NCI-H2029 treated with DMSO at 0.1 percent for 48 hours (cell line): ENCODE measurements around the gene DHCR7.
"Not testable (repeated sequence)": the region's sequence is repeated elsewhere in the genome, so short reads cannot be mapped to it uniquely, and the experiment has no call there.

Source experiments
- DNase-seq: peaks from one replicate; lab custom pipeline; 2025; lab: John Stamatoyannopoulos, UW

Gene DHCR7

DNA sequence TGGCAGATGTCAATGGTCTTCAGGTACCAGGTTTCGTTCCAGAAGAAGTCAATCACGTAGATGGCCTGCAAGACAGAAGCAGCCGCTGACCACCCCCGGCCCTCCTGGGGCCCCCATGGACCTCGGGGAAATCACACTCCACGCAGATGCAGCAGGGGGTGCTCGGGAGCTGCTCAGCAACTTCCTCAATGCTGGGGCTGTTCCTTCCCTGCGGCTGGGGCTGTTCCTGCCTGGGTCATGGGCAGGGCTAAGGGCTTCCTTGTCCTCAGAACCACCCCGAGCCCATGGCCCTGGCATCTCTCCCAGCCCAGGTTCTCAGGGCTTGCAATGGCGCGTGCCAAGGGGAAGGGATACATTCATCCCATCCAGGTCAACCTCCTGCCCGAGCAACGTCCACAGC, 10.3 kb downstream of the DHCR7 start:
- no peak for DNase-seq

DNA sequence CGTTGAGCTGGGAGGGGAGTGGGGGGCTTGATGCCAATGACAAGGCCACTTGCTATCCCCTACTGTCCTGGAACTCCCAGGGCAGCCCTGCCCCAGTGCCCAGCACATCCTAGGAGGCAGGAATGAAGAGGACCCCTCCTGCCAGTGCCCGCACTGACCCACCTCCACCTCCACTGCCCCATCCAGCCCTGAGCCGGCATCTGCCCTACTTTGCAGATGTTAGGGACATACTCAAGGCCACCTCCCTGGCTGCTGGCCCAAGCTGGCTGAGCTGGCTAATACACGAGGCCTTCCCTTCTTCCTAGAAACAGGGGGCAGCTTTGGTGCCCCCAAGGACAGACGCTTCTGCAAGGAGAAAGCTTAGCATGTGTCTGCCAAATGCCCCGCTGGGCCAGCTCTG, 10.8 kb downstream of the DHCR7 start:
- DNase-seq, result no peak

DNA sequence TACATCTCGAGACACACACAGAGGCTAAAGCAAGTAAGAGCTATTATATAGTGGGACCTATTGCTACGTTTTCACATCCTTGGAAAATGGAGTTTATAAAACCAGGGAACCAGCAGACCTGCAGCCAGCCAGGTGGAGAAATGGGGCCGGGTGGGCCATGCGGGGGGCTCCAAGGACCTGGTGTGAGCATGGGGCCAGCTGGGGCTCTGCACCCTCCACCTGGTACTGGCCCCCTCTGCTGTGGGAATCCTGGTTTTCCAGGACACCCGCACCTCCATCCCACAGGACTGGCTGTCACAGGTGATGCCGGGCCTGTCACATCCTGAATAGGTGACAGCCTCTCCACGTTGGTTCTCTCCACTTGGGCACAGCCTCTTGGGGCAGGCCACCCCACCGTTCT, 11.3 kb downstream of the DHCR7 start:
- DNase-seq, result no peak

DNA sequence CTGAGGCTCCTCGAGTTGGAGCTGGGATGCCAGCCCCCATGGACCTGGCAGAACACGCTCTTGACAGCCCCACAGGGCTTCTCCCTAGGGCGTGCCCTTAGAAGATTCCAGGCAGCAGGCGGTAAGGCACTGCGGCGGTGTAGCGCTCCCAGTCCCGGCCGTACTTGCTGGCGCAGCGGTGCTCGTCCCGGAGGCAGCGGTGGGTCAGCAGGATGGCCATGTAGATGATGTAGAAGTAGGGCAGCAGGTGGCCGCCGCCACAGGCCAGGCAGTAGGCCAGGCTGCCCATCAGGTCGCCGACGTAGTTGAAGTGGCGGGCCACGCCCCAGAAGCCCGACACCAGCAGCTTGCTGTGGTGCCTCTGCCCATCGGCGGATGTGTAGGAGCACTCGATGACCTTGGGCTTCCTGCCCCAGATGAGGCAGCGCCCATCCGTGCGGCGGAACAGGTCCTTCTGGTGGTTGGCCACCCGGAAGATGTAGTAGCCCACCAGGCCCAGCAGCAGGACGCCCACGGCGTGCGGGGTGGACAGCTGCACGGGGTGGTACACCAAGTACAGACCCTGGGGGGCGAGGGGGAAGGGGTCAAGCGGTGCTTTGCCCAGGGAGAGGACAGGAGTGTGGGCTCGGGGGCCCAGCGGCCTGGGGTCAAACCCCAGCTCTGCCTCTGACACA, 12.8 kb downstream of the DHCR7 start:
- no peak for DNase-seq

DNA sequence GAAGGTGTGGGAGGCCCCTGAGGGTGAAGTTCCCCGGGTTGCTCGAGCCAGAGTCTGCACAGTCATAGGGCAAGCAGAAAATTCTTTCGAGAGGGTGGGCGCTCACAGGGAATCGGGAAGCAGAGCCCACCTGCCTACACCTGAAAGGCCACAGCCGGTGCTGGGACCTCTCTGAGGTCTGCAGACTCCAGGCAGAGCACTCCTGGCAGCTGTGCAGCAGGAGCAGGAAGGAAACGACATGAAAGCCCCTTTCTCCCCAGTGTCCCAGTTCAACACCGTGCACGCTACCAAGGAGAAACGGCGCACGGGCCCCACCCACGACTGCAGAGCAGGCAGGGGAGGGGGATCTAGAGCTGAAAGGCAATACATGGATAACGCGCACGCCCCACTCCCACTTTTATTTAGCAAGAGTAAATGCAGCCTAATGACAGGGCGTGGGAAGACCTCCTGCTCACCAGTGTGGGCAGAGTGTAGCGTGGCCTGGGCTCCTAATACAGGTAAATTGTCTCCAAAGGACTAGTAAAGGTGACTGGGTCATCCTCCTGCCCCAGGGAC, 13.5 kb downstream of the DHCR7 start:
- no peak for DNase-seq

DNA sequence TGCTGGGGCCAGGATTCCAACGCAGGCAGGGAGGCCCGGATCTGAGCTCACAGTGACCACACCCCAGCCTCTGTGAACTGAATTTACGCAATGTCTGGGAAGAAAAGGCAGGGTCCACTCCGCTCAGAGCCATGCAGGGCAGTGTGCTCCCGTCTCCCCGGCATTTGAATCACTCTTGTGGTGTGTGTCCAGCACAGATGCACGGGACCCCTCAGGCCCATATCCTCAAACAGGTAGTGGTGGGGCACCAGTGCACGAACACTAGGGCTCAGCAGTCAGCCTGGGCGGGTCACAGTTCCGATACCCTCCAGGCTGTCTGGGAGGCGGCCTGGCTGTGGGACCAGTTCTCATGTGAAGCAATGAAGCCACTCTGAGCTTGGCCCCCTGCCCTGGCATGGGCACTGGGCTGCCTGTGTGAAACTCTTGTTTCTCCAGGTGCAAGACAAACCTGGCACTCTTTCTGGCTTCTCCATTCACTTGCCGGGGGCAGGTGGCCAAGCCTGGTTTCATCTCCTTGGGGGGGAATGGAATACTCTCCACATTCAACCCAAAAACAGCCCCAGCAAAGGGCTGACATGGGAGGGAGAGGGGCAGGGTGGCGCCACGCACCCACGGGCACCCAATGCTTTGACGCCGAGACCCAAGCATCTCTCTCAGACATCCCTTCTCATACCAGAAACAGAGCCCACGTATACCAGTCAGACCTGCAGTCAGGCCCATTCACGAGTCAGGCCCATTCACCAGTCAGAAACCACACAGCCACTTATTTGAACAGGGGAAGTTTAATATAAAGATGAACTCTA, 14.3 kb downstream of the DHCR7 start:
- no peak for DNase-seq

DNA sequence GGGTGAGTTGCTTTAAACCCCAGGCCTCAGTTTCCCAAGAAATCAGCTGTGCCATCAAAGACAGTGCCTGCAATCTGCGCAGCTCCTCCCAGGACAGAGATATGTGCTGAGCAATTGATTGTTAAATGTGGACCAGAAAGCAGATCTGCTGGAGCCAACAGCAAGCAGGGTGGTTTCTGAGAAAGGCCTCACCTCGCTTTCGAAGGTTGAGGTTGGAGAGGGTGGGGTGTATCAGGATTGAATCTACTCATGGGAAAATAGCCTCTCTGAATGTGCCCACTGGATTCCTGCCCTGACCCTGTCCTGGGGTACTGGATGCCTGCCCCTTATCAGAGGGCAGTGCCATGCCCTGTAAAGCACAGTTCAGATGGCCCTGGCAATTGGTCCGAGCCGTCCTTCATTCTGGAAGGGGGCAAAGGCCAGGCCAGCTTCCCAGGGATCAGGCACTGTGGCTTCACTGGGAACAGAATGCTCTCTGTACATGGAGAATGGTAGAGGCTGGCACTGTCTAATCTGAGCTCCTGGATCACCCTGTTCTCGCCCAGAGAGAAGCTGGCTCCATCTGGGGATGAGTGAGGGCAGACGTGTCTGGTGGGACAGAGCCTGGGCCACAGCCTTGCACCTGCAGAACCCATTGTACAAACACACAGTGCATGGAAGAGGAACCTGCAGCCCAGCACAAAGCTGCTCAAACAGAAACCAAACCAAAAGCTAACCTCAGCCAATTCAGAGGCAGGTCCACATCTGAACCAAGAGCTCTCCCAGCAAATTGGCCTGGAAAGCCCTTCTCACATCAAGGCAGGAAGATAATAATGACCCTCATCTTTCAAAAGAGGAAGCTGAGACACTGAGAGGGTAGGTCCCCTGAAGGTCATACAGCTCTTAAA, 15.2 kb downstream of the DHCR7 start:
- DNase-seq, result no peak

DNA sequence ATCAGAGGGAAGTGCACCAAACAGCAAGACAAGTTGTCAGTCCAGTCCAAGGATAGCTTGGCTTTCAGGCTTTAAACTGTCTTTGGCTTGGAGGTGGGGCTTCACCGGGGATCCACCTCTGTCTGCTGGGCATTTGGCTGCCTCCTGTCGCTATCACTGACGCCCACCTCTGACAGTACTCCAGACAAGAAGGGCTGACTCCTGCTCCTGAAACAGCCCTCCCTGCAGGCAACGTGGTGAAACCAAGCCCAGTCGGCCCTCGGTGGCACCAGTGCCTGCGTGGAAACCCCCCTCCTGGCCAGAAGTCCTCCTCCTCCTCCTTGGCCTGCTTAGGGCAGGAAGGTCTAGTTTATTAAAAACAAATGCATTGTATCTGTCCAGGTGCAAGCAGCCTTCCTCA, 16.9 kb downstream of the DHCR7 start:
- no peak for DNase-seq

DNA sequence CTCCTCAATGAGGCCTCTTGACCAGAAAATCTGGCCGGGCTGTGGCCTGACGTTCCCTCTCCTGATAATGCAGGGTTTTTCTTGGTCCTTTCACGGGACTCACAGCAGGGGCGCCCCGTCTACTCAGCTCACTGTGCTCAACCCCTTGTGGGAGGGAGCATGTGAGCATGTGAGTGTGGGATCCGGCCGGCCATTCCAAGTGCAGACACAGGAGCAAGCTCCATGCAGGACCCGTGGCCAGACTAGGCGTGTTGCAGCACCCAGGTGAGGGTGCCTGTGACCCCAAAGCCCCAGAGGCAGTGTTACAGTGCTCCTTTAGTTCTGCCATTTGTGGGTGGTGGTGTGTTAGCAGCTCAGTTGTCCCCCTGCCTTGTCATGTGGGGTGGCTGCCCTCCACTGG, 18.0 kb downstream of the DHCR7 start:
- DNase-seq, result no peak

DNA sequence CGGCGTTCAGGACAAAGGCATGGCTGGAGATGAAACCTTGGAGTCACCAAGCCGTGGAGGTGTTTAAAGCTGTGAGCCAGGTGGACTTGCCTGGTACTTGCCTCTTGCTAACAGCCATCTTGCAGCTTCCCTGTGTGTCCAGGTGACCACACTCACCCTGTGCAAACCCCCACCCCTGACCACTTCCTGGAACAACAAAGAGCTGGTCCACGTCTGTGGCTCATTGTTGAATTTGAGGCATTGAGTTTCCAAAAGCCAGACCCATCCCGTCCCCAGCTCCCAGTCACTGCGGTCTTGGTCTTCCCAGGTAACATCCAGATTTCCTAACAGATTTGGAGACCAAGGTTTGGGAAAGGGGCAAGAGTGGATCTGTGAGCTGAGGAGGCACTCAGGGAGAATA, 18.5 kb downstream of the DHCR7 start:
- no peak for DNase-seq

DNA sequence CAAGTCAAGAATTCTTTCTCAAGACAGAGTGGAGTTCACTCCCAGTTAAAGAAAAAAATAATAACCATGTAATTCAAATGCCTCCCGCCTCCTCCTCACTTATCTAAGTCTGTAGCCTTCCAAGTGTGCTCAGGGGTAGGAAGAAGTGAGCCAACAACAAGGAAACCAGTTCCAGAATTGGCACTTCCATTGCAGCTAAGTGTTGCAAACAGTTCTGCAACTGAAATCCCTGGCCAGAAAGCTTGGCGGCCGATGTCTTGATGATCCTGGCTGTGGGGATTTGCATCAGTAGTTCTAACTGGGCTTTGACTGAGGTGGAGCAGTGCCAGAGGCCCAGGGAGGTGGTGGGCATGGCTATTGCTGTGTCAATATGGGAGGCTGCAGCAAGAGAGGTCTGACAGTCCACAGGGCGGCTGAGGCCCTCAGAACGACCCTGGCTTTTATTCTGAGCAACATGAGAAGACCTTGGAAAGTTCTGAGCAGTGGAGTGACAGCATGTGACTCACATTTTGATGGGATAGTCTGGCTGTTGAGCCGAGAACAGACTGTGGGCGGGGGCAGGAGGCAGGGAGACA, 19.2 kb downstream of the DHCR7 start:
- DNase-seq, result no peak

DNA sequence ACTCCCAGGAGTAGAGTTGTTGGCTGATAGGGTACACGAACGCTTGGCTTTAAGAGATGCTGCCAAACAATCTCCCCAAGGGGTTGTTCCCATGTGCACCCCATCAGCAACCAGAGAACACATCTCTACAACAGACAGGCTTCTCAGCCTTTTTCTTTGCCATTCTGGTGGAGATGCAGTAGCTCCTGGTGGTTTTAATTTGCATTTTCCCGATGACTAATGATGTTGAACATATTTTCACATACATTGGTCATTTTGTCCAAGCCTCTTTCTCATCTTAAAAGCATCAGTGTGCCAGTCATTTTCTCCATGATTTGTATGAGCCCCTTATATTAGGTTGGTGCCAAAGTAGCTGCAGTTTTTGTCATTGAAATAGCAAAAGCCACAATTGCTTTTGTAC, 21.8 kb downstream of the DHCR7 start:
- DNase-seq, result no peak

DNA sequence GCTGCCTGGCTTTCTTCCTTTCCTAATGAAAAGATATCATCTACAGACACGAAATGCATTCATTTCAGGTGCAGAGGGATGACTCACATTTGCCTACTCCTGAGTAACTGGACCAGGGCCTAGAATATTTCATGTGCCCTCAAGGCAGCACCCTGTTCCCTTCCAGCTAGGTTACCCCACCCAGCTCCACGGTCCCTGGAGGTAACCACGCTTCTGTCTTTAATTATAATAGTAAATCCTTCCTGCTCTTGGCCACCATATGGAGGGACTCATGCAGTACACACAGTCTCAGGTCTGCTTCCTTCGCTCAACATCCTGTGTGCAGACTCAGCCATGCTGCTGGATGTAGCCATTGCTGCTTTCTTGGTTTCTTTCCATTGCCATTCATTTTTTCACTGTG, 22.3 kb downstream of the DHCR7 start:
- DNase-seq, result no peak

DNA sequence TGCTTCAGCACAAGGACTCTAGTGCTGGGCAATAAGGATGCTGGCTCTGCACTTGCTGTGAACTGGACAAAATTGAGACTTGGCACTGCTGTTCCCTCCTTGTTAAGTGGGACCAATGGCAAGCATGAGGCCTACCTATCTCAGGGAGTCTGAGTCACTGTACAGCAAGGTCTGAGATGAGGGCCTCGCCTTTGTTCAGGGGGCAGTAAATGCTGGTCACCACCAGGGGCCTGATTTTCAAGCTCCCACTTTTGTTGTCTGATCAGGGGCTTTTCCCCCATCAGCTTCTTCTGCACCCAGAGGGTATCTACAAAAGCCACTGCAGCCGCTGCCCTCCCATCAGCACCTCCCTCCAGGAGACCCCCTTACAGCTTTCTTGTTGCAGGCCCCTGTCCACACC, 22.8 kb downstream of the DHCR7 start:
- DNase-seq, result no peak

DNA sequence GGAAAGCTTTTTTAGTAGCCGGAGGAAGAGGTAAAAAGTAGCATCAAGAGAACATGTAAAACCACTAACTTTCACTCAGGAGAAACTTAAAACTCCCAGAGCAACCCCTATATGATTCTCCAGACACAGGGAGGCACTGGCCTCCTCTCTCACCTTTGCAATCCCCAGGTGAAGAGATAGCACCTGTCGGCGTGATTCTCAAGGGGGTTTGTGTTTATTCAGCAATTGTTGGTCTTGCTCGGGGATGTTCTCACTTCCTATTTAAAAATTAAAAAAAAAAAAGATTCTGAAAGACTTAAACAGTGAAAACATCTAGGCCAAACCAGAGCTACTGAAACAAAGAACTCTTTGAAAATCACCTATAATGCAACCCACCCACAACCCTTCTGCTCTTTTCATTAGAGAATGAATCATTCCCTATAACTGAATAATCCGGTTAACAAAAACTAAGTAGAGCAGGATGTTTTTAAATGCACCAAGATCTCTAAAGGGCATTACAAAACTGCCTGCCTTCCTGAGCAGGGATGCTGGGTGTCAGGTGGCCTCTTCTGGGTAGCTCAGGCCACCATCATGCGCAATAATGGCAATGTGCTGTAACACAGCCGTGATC, 24.9 kb downstream of the DHCR7 start:
- no peak for DNase-seq

DNA sequence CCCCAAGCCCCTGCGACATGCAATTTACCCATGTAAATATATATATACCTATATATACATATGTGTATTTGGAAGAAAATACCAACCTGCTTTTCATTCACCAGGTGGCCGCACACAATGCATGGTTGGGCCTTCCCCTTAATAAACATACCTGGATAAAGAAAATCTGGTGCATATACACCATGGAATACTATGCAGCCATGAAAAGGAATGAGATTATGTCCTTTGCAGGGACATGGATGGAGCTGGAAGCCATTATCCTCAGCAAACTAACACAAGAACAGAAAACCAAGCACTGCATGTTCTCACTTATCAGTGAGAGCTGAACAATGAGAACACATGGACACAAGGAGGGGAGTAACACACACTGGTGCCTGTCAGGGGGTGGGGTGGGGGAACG, 25.9 kb downstream of the DHCR7 start:
- not testable (repeated sequence) for DNase-seq

DNA sequence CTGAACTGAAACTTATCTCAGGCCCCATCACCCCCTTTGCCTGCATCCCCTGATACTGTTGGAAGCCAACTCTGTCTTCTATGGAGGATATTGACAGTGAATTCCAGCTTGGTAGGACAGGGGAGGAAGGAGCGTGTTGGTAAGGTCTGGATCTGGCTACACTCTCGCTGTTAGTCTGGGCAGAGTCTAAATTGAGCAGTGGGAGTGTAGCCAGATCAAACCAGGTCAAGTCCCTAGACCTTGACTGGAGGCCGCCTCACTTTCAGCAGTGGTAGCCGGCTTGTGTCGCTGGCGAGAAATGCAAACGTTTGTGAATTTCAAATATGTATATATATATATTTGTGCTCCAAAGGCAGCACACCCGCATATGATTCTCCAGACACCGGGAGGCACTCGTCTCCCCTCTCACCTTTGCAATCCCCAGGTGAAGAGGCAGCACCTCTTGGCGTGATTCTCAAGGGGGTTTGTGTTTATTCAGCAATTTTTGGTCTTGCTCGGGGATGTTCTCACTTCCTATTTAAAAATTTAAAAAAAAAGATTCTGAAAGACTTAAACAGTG, 26.7 kb downstream of the DHCR7 start:
- no peak for DNase-seq

DNA sequence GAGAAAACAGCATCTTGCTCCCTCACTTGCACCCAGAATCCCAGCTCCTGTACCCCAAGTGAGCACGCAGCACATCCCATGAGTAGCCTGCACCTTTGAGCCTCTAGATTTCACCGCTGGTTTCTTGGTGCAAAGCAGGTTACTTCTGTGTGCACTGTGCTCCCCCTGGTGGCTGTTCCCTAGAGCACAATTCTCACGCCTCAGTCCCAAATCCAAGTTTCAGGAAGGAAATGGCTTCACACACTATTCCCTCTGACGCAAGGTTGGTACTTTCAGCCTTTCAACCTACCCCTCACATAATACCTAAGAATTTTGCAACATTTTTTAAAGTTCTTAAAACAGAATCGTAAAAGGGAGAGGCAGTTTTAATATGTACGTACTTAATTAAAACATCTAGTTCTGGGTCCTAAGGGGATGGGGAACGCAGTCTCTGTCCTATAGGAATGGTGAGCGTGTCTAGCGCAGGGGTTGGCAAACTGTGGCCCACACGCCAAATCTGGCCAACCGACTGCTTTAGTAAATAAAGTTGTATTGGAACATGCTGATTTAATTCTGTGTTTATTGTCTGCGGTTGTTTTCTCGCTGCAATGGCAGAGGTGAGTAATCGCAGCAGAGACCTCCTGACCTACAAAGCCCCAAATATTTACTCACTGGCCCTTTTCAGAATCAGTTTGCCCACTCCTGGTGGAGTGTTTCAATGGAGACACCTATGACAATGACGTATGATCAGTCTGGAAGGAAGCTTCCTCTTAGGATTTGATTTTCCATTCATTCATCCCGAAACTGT, 27.5 kb downstream of the DHCR7 start:
- peak; percentile 32 for DNase-seq

DNA sequence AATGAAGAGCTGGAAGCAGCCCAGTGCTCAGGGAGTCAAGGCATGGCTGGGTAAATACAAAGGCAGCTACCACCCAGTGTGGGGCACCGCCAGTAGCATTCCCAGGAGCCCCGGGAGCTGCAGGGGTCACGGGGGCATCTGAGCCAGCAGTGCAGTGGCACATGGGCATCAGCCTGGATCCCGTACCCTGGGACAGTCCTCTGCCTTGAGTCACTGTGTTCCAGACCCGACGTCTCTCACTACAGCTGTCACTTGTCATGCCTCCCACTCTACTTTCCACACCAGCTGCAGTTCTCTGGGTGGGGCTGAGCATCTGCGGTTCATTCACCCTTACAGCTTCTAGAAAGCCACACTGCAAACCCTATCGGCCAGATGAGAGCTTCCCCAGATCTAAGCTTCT, 29.6 kb downstream of the DHCR7 start:
- DNase-seq, result no peak

DNA sequence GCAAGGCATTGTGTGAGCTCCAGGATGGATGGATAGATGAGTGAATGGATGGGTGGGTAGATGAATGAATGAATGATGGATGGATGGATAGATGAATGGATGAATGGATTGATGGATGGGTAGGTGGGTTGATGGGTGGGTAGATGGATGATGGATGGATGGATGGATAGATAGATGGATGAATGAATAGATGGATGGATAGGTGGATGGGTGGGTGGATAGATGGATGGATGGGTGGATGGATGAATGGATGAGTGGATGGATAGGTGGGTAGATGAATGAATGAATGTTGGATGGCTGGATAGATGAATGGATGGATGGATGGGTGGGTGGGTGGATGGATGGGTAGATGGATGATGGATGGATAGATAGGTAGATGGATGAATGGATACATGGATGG, 33.5 kb downstream of the DHCR7 start:
- no peak for DNase-seq
